ENCODE results near the gene AFAP1L1. TPM values are rescaled to one million over a fixed set of nuclear protein-coding genes. Genes with fewer than 3 reads are reported as not detected.
A peak's percentile ranks its signal among the peaks of the same experiment; 100 is the strongest.

The AFAP1L1 gene
- total and polyA plus RNA-seq, 9 of the 15 experiments (the other 6 are each of a cell fraction or from before 2014, with no cell fraction given), result 0.01 to 0.12 (median 0.03) TPM; not detected in 4

DNA sequence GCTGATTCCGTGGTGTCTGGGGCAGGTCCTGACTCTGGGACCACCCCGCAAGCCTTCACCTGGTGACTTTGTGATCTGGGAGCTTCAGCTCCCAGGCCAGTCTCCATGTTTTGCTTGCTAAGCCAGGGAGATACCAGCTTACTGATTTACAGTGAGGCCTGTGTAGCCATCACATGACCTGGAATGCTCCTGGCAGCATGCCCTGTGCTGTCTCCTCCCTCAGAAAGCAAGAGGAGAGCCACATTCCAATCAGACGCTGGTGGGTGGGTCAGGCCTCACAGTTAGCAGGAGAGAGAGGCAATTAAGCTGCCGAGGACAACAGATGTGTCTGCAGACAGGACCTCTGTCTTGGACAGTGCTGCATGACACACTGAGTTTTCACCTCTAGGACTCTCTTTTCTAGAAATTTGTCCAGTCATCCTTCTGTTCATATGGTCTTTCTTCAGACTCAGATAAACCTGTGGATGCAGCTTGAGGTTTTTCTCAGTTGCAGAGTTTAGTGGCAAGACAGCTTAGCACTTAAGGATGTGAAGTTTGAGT is 49.2 kb downstream of the AFAP1L1 start:
- DNase-seq (ENCODE audit: extremely low read depth in 1 of 4, low spot score in 3 of 4) (peak; percentile 71 to 94 (median 82)), ATAC-seq (peak; percentile 97), FAIRE-seq (peak; percentile 100)
- in situ Hi-C loops (cut with MboI), result loop anchor here (5.0 kb wide), 1 partner anchor 51 kb away; no protein-coding TSS in a partner anchor
- H3K4me3 ChIP-seq, result no peak overlapping the region
- 11% methylated on average over 4 of the region's 4 CpGs for WGBS (ENCODE audit: insufficient coverage, low coverage, missing lambda C conversion rate)
- H4K20me1 ChIP-seq (replicated peaks; ENCODE audit: control insufficient read depth, insufficient read depth, low read length), result no peaks in the 10 kb centered on the region
- peak overlapping the region; percentile 49 to 71; a peak in 2 of 4 replicates for H3K9ac ChIP-seq (ENCODE audit: insufficient read depth in 1 of 2, low read depth in 2 of 2, low read length in 2 of 2)
- H3K4me1 ChIP-seq (replicated peaks in 1 of 2; ENCODE audit: control insufficient read depth in 2 of 2, insufficient read depth in 2 of 2, low read length in 2 of 2), result peaks cover 26 to 30% of the 10 kb centered on the region in 2 experiments
- no peaks in the 10 kb centered on the region for H3K9me3 ChIP-seq (replicated peaks; ENCODE audit: control insufficient read depth, insufficient read depth, low read depth, low read length)
- H3K9me1 ChIP-seq (ENCODE audit: control insufficient read depth, insufficient read depth, low read length), result no peaks in the 10 kb centered on the region
- no peaks in the 10 kb centered on the region for H3K79me2 ChIP-seq (ENCODE audit: control insufficient read depth, insufficient read depth, low read length)
- H2AFZ ChIP-seq (ENCODE audit: low read depth, low read length), result peak overlapping the region; percentile 91
- H3K36me3 ChIP-seq (ENCODE audit: control insufficient read depth, insufficient read depth, low read length), result no peaks in the 10 kb centered on the region
- CTCF ChIA-PET (ENCODE audit: low intra/inter-chr PET ratio), result interaction anchor here (1.7 to 2.0 kb wide), 2 partner anchors 46 to 50 kb away, joined by 4 to 5 read pairs; no protein-coding TSS in a partner anchor
- POLR2A ChIA-PET, result interaction anchor here (0.5 to 2.2 kb wide), 21 partner anchors 10 to 1789 kb away, joined by 3 to 12 read pairs (median 4); partner anchors contain the start of genes CSNK1A1, GRPEL2 and PCYOX1L
- BruUV-seq (replicated peaks), result no TSS peak
- peak overlapping the region; percentile 77 for H3K27ac ChIP-seq (ENCODE audit: extremely low read depth, low read depth, low read length)
- peak overlapping the region; percentile 68 for H3K4me2 ChIP-seq (ENCODE audit: insufficient read depth, low read length)
- intact Hi-C loops (cut with micrococcal nuclease), result loop anchor here (1.0 kb wide), 2 partner anchors 24 to 50 kb away; partner anchors contain the start of gene GRPEL2
- H3K27me3 ChIP-seq (ENCODE audit: control insufficient read depth in 2 of 2, insufficient read depth in 2 of 2, low read length in 2 of 2), result no peaks in the 10 kb centered on the region; a peak in 1 of 5 replicates
- TF ChIP-seq GTF2E2 (tag; IDR thresholded peaks at IDR 0.05), result peak; percentile 11; the same call in 1 of the 2 replicates
- TF ChIP-seq, protein P1, sequence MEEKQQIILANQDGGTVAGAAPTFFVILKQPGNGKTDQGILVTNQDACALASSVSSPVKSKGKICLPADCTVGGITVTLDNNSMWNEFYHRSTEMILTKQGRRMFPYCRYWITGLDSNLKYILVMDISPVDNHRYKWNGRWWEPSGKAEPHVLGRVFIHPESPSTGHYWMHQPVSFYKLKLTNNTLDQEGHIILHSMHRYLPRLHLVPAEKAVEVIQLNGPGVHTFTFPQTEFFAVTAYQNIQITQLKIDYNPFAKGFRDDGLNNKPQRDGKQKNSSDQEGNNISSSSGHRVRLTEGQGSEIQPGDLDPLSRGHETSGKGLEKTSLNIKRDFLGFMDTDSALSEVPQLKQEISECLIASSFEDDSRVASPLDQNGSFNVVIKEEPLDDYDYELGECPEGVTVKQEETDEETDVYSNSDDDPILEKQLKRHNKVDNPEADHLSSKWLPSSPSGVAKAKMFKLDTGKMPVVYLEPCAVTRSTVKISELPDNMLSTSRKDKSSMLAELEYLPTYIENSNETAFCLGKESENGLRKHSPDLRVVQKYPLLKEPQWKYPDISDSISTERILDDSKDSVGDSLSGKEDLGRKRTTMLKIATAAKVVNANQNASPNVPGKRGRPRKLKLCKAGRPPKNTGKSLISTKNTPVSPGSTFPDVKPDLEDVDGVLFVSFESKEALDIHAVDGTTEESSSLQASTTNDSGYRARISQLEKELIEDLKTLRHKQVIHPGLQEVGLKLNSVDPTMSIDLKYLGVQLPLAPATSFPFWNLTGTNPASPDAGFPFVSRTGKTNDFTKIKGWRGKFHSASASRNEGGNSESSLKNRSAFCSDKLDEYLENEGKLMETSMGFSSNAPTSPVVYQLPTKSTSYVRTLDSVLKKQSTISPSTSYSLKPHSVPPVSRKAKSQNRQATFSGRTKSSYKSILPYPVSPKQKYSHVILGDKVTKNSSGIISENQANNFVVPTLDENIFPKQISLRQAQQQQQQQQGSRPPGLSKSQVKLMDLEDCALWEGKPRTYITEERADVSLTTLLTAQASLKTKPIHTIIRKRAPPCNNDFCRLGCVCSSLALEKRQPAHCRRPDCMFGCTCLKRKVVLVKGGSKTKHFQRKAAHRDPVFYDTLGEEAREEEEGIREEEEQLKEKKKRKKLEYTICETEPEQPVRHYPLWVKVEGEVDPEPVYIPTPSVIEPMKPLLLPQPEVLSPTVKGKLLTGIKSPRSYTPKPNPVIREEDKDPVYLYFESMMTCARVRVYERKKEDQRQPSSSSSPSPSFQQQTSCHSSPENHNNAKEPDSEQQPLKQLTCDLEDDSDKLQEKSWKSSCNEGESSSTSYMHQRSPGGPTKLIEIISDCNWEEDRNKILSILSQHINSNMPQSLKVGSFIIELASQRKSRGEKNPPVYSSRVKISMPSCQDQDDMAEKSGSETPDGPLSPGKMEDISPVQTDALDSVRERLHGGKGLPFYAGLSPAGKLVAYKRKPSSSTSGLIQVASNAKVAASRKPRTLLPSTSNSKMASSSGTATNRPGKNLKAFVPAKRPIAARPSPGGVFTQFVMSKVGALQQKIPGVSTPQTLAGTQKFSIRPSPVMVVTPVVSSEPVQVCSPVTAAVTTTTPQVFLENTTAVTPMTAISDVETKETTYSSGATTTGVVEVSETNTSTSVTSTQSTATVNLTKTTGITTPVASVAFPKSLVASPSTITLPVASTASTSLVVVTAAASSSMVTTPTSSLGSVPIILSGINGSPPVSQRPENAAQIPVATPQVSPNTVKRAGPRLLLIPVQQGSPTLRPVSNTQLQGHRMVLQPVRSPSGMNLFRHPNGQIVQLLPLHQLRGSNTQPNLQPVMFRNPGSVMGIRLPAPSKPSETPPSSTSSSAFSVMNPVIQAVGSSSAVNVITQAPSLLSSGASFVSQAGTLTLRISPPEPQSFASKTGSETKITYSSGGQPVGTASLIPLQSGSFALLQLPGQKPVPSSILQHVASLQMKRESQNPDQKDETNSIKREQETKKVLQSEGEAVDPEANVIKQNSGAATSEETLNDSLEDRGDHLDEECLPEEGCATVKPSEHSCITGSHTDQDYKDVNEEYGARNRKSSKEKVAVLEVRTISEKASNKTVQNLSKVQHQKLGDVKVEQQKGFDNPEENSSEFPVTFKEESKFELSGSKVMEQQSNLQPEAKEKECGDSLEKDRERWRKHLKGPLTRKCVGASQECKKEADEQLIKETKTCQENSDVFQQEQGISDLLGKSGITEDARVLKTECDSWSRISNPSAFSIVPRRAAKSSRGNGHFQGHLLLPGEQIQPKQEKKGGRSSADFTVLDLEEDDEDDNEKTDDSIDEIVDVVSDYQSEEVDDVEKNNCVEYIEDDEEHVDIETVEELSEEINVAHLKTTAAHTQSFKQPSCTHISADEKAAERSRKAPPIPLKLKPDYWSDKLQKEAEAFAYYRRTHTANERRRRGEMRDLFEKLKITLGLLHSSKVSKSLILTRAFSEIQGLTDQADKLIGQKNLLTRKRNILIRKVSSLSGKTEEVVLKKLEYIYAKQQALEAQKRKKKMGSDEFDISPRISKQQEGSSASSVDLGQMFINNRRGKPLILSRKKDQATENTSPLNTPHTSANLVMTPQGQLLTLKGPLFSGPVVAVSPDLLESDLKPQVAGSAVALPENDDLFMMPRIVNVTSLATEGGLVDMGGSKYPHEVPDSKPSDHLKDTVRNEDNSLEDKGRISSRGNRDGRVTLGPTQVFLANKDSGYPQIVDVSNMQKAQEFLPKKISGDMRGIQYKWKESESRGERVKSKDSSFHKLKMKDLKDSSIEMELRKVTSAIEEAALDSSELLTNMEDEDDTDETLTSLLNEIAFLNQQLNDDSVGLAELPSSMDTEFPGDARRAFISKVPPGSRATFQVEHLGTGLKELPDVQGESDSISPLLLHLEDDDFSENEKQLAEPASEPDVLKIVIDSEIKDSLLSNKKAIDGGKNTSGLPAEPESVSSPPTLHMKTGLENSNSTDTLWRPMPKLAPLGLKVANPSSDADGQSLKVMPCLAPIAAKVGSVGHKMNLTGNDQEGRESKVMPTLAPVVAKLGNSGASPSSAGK (IDR thresholded peaks at IDR 0.05), result peak; percentile 32; the same call in 1 of the 2 replicates
- TF ChIP-seq, protein P2, sequence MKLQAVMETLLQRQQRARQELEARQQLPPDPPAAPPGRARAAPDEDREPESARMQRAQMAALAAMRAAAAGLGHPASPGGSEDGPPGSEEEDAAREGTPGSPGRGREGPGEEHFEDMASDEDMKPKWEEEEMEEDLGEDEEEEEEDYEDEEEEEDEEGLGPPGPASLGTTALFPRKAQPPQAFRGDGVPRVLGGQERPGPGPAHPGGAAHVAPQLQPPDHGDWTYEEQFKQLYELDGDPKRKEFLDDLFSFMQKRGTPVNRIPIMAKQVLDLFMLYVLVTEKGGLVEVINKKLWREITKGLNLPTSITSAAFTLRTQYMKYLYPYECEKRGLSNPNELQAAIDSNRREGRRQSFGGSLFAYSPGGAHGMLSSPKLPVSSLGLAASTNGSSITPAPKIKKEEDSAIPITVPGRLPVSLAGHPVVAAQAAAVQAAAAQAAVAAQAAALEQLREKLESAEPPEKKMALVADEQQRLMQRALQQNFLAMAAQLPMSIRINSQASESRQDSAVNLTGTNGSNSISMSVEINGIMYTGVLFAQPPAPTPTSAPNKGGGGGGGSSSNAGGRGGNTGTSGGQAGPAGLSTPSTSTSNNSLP (IDR thresholded peaks at IDR 0.05; ENCODE audit: borderline replicate concordance, low read depth, low read length), result no peak
- TF ChIP-seq CCNT2 (IDR thresholded peaks at IDR 0.05; ENCODE audit: borderline replicate concordance, extremely low read depth, insufficient read length, low read depth, low read length), result no peak
- TF ChIP-seq KDM5B (IDR thresholded peaks at IDR 0.05; ENCODE audit: insufficient replicate concordance, low read depth, low read length), result no peak
- TF ChIP-seq ZNF175 (CRISPR knock-in tag; IDR thresholded peaks at IDR 0.05; ENCODE audit: low read depth), result 0 out of 2 replicates have a peak, but pooled peaks have one; percentile 37
- TF ChIP-seq OTX1 (CRISPR knock-in tag; IDR thresholded peaks at IDR 0.05), result no peak

Data from K562 (cell line).